GM21576 (cell line): ENCODE results near the gene PRMT2.

Source experiments
- ATAC-seq: cut with Tn5 transposase; IDR thresholded peaks from one replicate; pipeline ENCODE4 v1.9.1; 2021; ENCODE audit warnings: mild to moderate bottlenecking, moderate library complexity; ENCODE audit not compliant: unreplicated experiment

The PRMT2 gene

GRCh38 chr21:46635324-46636180, at the start of gene PRMT2:
Gene PRMT2, plus strand, starts transcription at chr21:46635674. Its CDS starts 1,278 bp downstream, at chr21:46636952.
- peak; percentile 81 for ATAC-seq

GRCh38 chr21:46594276-46594675, 41.2 kb upstream of the PRMT2 start:
- no peak for ATAC-seq

GRCh38 chr21:46596201-46596600, 39.3 kb upstream of the PRMT2 start:
- ATAC-seq: no peak

GRCh38 chr21:46597031-46597430, 38.4 kb upstream of the PRMT2 start:
- no peak for ATAC-seq

- no peak for ATAC-seq
These were observed 37.6 kb upstream of the PRMT2 start for GRCh38 chr21:46597896-46598343.

- no peak for ATAC-seq
These were observed 36.6 kb upstream of the PRMT2 start for GRCh38 chr21:46598581-46599572.

- ATAC-seq: no peak
These were observed 35.2 kb upstream of the PRMT2 start for GRCh38 chr21:46600305-46600704.

- no peak for ATAC-seq
These were observed 34.5 kb upstream of the PRMT2 start for GRCh38 chr21:46600978-46601377.

- no peak for ATAC-seq
These were observed 32.2 kb upstream of the PRMT2 start for GRCh38 chr21:46603228-46603627.

- no peak for ATAC-seq
These were observed 31.0 kb upstream of the PRMT2 start for GRCh38 chr21:46604329-46604974.

GRCh38 chr21:46604975-46605766, 30.3 kb upstream of the PRMT2 start, which contains the start of gene S100B:
Gene S100B, minus strand, starts transcription at chr21:46605082. Its CDS starts 2,667 bp downstream, at chr21:46602415.
- no peak for ATAC-seq

- no peak for ATAC-seq
These were observed 29.6 kb upstream of the PRMT2 start for GRCh38 chr21:46605767-46606426.

GRCh38 chr21:46606427-46606813, 29.1 kb upstream of the PRMT2 start:
- ATAC-seq: no peak

- no peak for ATAC-seq
These were observed 27.8 kb upstream of the PRMT2 start for GRCh38 chr21:46607636-46608035.

GRCh38 chr21:46608672-46609111, 26.8 kb upstream of the PRMT2 start:
- peak; percentile 47 for ATAC-seq

- no peak for ATAC-seq
These were observed 25.3 kb upstream of the PRMT2 start for GRCh38 chr21:46610018-46610701.

- no peak for ATAC-seq
These were observed 22.1 kb upstream of the PRMT2 start for GRCh38 chr21:46613391-46613790.

- ATAC-seq: no peak
These were observed 19.4 kb upstream of the PRMT2 start for GRCh38 chr21:46616050-46616449.

- ATAC-seq: no peak
These were observed 18.8 kb upstream of the PRMT2 start for GRCh38 chr21:46616656-46617055.
